ENCODE data around the gene PLAU. TPM values are rescaled to one million over a fixed set of nuclear protein-coding genes. Genes with fewer than 3 reads are reported as not detected.
A peak's percentile ranks its signal among the peaks of the same experiment; 100 is the strongest.

Gene PLAU
- total and polyA plus RNA-seq, 9 of the 15 experiments (the other 6 are each of a cell fraction or from before 2014, with no cell fraction given), result 2.1 to 16.9 (median 3.3) TPM

DNA sequence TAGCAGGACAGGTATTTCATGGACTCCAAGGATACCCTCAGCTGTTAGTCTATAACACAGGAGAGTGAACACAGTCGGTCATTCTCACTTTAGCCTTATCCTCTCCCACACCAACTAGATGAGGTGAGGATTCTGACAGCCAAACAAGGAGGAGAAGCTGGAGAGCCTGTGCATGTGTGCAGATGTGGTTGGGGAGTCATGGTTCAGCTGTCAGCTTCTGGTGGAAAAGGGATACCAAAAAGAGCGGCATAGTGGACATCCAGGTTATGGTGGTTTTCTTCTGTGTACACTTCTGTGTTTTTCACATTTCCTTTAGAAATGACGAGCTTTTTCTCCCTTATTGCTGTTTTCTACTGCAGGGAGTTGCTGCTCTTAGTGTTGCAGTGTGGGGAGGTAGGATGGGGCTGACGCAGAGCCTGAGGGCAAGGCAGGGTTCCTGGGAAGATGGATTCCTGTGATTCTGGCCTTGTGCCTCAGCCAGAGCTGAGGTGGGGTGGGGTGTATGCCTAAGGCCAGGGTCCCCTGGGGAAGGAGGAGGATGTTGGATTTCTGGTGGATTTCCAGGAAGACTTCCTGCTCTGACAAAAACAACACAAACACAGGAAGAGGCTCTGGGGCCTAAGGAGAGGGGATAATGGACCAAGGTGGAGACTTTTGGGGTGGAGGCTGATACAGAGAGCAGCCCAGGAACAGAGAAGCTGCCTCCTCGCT is 26.6 kb downstream of the PLAU start:
- FAIRE-seq (no peak), ATAC-seq (no peak), DNase-seq (ENCODE audit: extremely low read depth in 1 of 4, low spot score in 3 of 4) (peak in 1 of 4 experiments; percentile 8)
- H3K9me1 ChIP-seq (ENCODE audit: control insufficient read depth, insufficient read depth, low read length), result no peaks in the 10 kb centered on the region
- TF ChIP-seq HIVEP1 (CRISPR knock-in tag; IDR thresholded peaks at IDR 0.05), result no peak
- TF ChIP-seq SMARCA4 (IDR thresholded peaks at IDR 0.05), result no peak
- TF ChIP-seq ZNF436 (CRISPR knock-in tag; IDR thresholded peaks at IDR 0.05), result no peak
- TF ChIP-seq PML (IDR thresholded peaks at IDR 0.05; ENCODE audit: low read length), result no peak
- no peak for TF ChIP-seq UBTF (IDR thresholded peaks at IDR 0.05; ENCODE audit: borderline replicate concordance in 1 of 2, low read depth in 2 of 2, low read length in 2 of 2)
- no peak for TF ChIP-seq WHSC1 (IDR thresholded peaks at IDR 0.05; ENCODE audit: low read length)
- H3K9me3 ChIP-seq (replicated peaks; ENCODE audit: control insufficient read depth, insufficient read depth, low read depth, low read length), result no peaks in the 10 kb centered on the region
- peaks cover 16 to 22% of the 10 kb centered on the region in 2 experiments; a peak in 4 of 5 replicates for H3K4me1 ChIP-seq (replicated peaks in 1 of 2; ENCODE audit: control insufficient read depth in 2 of 2, insufficient read depth in 2 of 2, low read length in 2 of 2)
- H3K36me3 ChIP-seq (ENCODE audit: control insufficient read depth, insufficient read depth, low read length), result no peaks in the 10 kb centered on the region
- POLR2A ChIA-PET, result interaction anchor here (1.8 kb wide), 1 partner anchor 49 kb away, joined by 5 read pairs; no protein-coding TSS in a partner anchor
- H4K20me1 ChIP-seq (replicated peaks; ENCODE audit: control insufficient read depth, insufficient read depth, low read length), result no peaks in the 10 kb centered on the region
- H3K27ac ChIP-seq (ENCODE audit: extremely low read depth, low read depth, low read length), result no peak overlapping the region
- H3K27me3 ChIP-seq (ENCODE audit: control insufficient read depth in 2 of 2, insufficient read depth in 2 of 2, low read length in 2 of 2), result no peaks in the 10 kb centered on the region
- CTCF ChIA-PET (ENCODE audit: low intra/inter-chr PET ratio), result no interaction called here
- peak overlapping the region in 1 of 2 experiments; percentile 28; a peak in 1 of 4 replicates for H3K9ac ChIP-seq (ENCODE audit: insufficient read depth in 1 of 2, low read depth in 2 of 2, low read length in 2 of 2)
- no peaks in the 10 kb centered on the region for H3K79me2 ChIP-seq (ENCODE audit: control insufficient read depth, insufficient read depth, low read length)
- H3K4me2 ChIP-seq (ENCODE audit: insufficient read depth, low read length), result no peak overlapping the region
- H2AFZ ChIP-seq (ENCODE audit: low read depth, low read length), result peak overlapping the region; percentile 66
- no TSS peak for BruUV-seq (replicated peaks)
- no peak overlapping the region for H3K4me3 ChIP-seq
- 50% methylated on average over 5 of the region's 5 CpGs for WGBS (ENCODE audit: insufficient coverage, low coverage, missing lambda C conversion rate)
- in situ Hi-C loops (cut with MboI), result loop anchor here (5.0 to 10.0 kb wide), 2 partner anchors 53 to 95 kb away; no protein-coding TSS in a partner anchor
- intact Hi-C loops (cut with micrococcal nuclease), result no loop called here

All from K562 (cell line).